ENCODE measurements around the gene RNU2-63P.
"Not testable (repeated sequence)": the region's sequence is repeated elsewhere in the genome, so short reads cannot be mapped to it uniquely, and the experiment has no call there.

RNU2-63P gene

GRCh38 chr2:88027697-88028389 lies 11.5 kb upstream of the RNU2-63P start:
- no peak for DNase-seq

GRCh38 chr2:88024509-88024908 lies 8.2 kb upstream of the RNU2-63P start:
- no peak for DNase-seq

- no peak for DNase-seq
These were observed 6.2 kb upstream of the RNU2-63P start for GRCh38 chr2:88022669-88022921.

GRCh38 chr2:88019985-88020384 lies 3.6 kb upstream of the RNU2-63P start:
- no peak for DNase-seq

- DNase-seq, result no peak
These were observed 2.6 kb upstream of the RNU2-63P start for GRCh38 chr2:88018909-88019308.

GRCh38 chr2:88018077-88018805 lies 1.9 kb upstream of the RNU2-63P start:
- not testable (repeated sequence) for DNase-seq

GRCh38 chr2:88017780-88018038 lies 1.4 kb upstream of the RNU2-63P start:
- not testable (repeated sequence) for DNase-seq

GRCh38 chr2:88016960-88017779 lies 823 bp upstream of the RNU2-63P start:
- no peak for DNase-seq

- no peak for DNase-seq
These were observed 5.3 kb downstream of the RNU2-63P start for GRCh38 chr2:88011011-88011410.

GRCh38 chr2:88010136-88010535 lies 6.2 kb downstream of the RNU2-63P start:
- no peak for DNase-seq

- DNase-seq, result no peak
These were observed 9.4 kb downstream of the RNU2-63P start for GRCh38 chr2:88006912-88007439.

- DNase-seq, result no peak
These were observed 10.6 kb downstream of the RNU2-63P start for GRCh38 chr2:88005776-88006175.

GRCh38 chr2:88003074-88003755 lies 13.1 kb downstream of the RNU2-63P start:
- no peak for DNase-seq

- no peak for DNase-seq
These were observed 14.0 kb downstream of the RNU2-63P start for GRCh38 chr2:88002359-88002707.

- DNase-seq, result not testable (repeated sequence)
These were observed 15.9 kb downstream of the RNU2-63P start for GRCh38 chr2:88000474-88000873.

- no peak for DNase-seq
These were observed 19.8 kb downstream of the RNU2-63P start for GRCh38 chr2:87996570-87996969.

- no peak for DNase-seq
These were observed 20.6 kb downstream of the RNU2-63P start for GRCh38 chr2:87995756-87996155.

GRCh38 chr2:87994304-87994850 lies 22.0 kb downstream of the RNU2-63P start:
- not testable (repeated sequence) for DNase-seq

GRCh38 chr2:87992569-87992968 lies 23.8 kb downstream of the RNU2-63P start:
- not testable (repeated sequence) for DNase-seq

GRCh38 chr2:87987473-87987872 lies 28.9 kb downstream of the RNU2-63P start:
- not testable (repeated sequence) for DNase-seq

- not testable (repeated sequence) for DNase-seq
These were observed 30.4 kb downstream of the RNU2-63P start for GRCh38 chr2:87985902-87986301.

- not testable (repeated sequence) for DNase-seq
These were observed 35.2 kb downstream of the RNU2-63P start for GRCh38 chr2:87981182-87981581.

GRCh38 chr2:87972385-87972784 lies 44.0 kb downstream of the RNU2-63P start:
- DNase-seq, result not testable (repeated sequence)
